HEK293 (cell line): Measurements from ENCODE around the gene STK38.

Experiments
- CTCF ChIA-PET: fragments of 350-600 bp; formaldehyde crosslinking; extraction: SDS; loops from one replicate; lab custom pipeline; 2021; ENCODE audit warnings: antibody characterized with exemption; lab: Yijun Ruan, JAX
- POLR2A ChIA-PET: fragments of 300-600 bp; formaldehyde crosslinking; extraction: SDS; loops from one replicate; lab custom pipeline; 2020; ENCODE audit warnings: antibody characterized with exemption, inconsistent platforms; lab: Yijun Ruan, JAX
- H3K27ac ChIP-seq: fragments of 200-500 bp; sonication (Bioruptor generic); 2 replicates; pipeline ENCODE4 v1.5.1; 2014; ENCODE audit warnings: low read depth, low read length, control low read depth, inconsistent platforms; ENCODE audit errors: extremely low read depth
- H3K36me3 ChIP-seq, 2 experiments: fragments of 200-500 bp in 1 of 2; sonication (Bioruptor generic) in 1 of 2; 1 replicate in 1 of 2; 2 replicates in 1 of 2; pipeline ENCODE4 v1.5.1; 2014 to 2017; ENCODE audit warnings: inconsistent platforms in 2 of 2, low read length in 2 of 2; ENCODE audit not compliant: control insufficient read depth in 2 of 2, insufficient read depth in 1 of 2
- H3K4me1 ChIP-seq: fragments of 200-500 bp; sonication (Bioruptor generic); 2 replicates; pipeline ENCODE4 v1.5.1; 2014; ENCODE audit warnings: mild to moderate bottlenecking, low read length, inconsistent platforms; ENCODE audit not compliant: control insufficient read depth, insufficient read depth
- H3K4me3 ChIP-seq: 2 replicates; pipeline ENCODE4 v1.5.1; 2011; ENCODE audit warnings: low read depth, mild to moderate bottlenecking, control low read depth, low read length, moderate library complexity
- H3K9me3 ChIP-seq: fragments of 200-500 bp; sonication (Bioruptor generic); 2 replicates; pipeline ENCODE4 v1.5.1; 2014; ENCODE audit warnings: low read depth, low read length, inconsistent platforms; ENCODE audit not compliant: control insufficient read depth, insufficient read depth
- BCL11A ChIP-seq: fragments of 450-650 bp; formaldehyde crosslinking; IDR thresholded peaks from 2 replicates; pipeline ENCODE4 v1.5.1; 2016; ENCODE audit warnings: low read depth, missing biosample characterization, missing genetic modification characterization
- BCL11B ChIP-seq: fragments of 450-650 bp; formaldehyde crosslinking; IDR thresholded peaks from 2 replicates; pipeline ENCODE4 v1.5.1; 2016; ENCODE audit warnings: low read depth, missing biosample characterization, missing genetic modification characterization
- REPIN1 ChIP-seq: fragments of 450-650 bp; formaldehyde crosslinking; IDR thresholded peaks from 2 replicates; pipeline ENCODE4 v1.5.1; 2017; ENCODE audit warnings: missing biosample characterization, missing genetic modification characterization, low read depth
- REST ChIP-seq: fragments of 450-650 bp; formaldehyde crosslinking; IDR thresholded peaks from 2 replicates; pipeline ENCODE4 v1.5.1; 2016; ENCODE audit warnings: missing biosample characterization, missing genetic modification characterization
- SCRT1 ChIP-seq: fragments of 450-650 bp; formaldehyde crosslinking; IDR thresholded peaks from 2 replicates; pipeline ENCODE4 v1.5.1; 2016; ENCODE audit warnings: missing biosample characterization, missing genetic modification characterization, borderline replicate concordance
- SCRT2 ChIP-seq: fragments of 450-650 bp; formaldehyde crosslinking; IDR thresholded peaks from 2 replicates; pipeline ENCODE4 v1.5.1; 2016; ENCODE audit warnings: missing biosample characterization, missing genetic modification characterization
- SP3 ChIP-seq: fragments of 450-650 bp; formaldehyde crosslinking; IDR thresholded peaks from 2 replicates; pipeline ENCODE4 v1.5.1; 2016; ENCODE audit warnings: missing biosample characterization, missing genetic modification characterization
- TCF7L2 ChIP-seq: IDR thresholded peaks from 2 replicates; pipeline ENCODE4 v1.6.1; 2011; ENCODE audit warnings: low read depth, mild to moderate bottlenecking, inconsistent platforms, low read length, moderate library complexity, borderline replicate concordance
- ZBTB17 ChIP-seq: fragments of 450-650 bp; formaldehyde crosslinking; IDR thresholded peaks from 2 replicates; pipeline ENCODE4 v1.5.1; 2016; ENCODE audit warnings: missing biosample characterization, missing genetic modification characterization
- ZBTB20 ChIP-seq: fragments of 450-650 bp; formaldehyde crosslinking; IDR thresholded peaks from 2 replicates; pipeline ENCODE4 v1.5.1; 2016; ENCODE audit warnings: missing biosample characterization, missing genetic modification characterization
- ZNF248 ChIP-seq: fragments of 450-650 bp; formaldehyde crosslinking; IDR thresholded peaks from 2 replicates; pipeline ENCODE4 v1.5.1; 2017; ENCODE audit warnings: missing biosample characterization, missing genetic modification characterization
- ZNF37A ChIP-seq: fragments of 450-650 bp; IDR thresholded peaks from 2 replicates; pipeline ENCODE4 v1.5.1; 2018; ENCODE audit warnings: missing biosample characterization, missing genetic modification characterization
- ZNF600 ChIP-seq: fragments of 450-650 bp; formaldehyde crosslinking; IDR thresholded peaks from 2 replicates; pipeline ENCODE4 v1.5.1; 2016; ENCODE audit warnings: missing biosample characterization, missing genetic modification characterization
- ZNF660 ChIP-seq: fragments of 450-650 bp; IDR thresholded peaks from 2 replicates; pipeline ENCODE4 v1.5.1; 2018; ENCODE audit warnings: missing biosample characterization, mild to moderate bottlenecking, missing genetic modification characterization
- ZNF791 ChIP-seq: fragments of 450-650 bp; formaldehyde crosslinking; IDR thresholded peaks from 2 replicates; pipeline ENCODE4 v1.5.1; 2016; ENCODE audit warnings: missing biosample characterization, missing genetic modification characterization
- ZNF792 ChIP-seq: fragments of 450-650 bp; formaldehyde crosslinking; IDR thresholded peaks from 2 replicates; pipeline ENCODE4 v1.5.1; 2016; ENCODE audit warnings: missing biosample characterization, missing genetic modification characterization
- ZNF830 ChIP-seq: fragments of 450-650 bp; IDR thresholded peaks from 2 replicates; pipeline ENCODE4 v1.5.0; 2018; ENCODE audit warnings: missing biosample characterization, missing genetic modification characterization, low read depth, mild to moderate bottlenecking, moderate library complexity
- TF ChIP-seq, protein P1 (sequence below): fragments of 450-650 bp; formaldehyde crosslinking; IDR thresholded peaks from 2 replicates; pipeline ENCODE4 v1.5.1; 2017; ENCODE audit warnings: missing biosample characterization, missing genetic modification characterization
- TF ChIP-seq, protein P2 (sequence below): fragments of 450-650 bp; formaldehyde crosslinking; IDR thresholded peaks from 2 replicates; pipeline ENCODE4 v1.5.1; 2016; ENCODE audit warnings: missing biosample characterization, missing genetic modification characterization
- TF ChIP-seq, protein P3 (sequence below): fragments of 450-650 bp; formaldehyde crosslinking; IDR thresholded peaks from 2 replicates; pipeline ENCODE4 v1.5.1; 2016; ENCODE audit warnings: missing biosample characterization, missing genetic modification characterization

Gene STK38

GRCh38 chr6:36492621-36493020 is 54.7 kb downstream of the STK38 start (continued):
- TF ChIP-seq SP3 (tag by site-specific recombination), result no peak
- no peak for TF ChIP-seq ZNF600
- TF ChIP-seq ZNF37A (tag by site-specific recombination), result no peak
- no peak for TF ChIP-seq ZNF792 (tag by site-specific recombination)
- TF ChIP-seq TCF7L2, result no peak
- TF ChIP-seq ZNF248 (tag by site-specific recombination), result no peak
- TF ChIP-seq ZNF830 (tag by site-specific recombination), result no peak
- no peak for TF ChIP-seq BCL11A (tag by site-specific recombination)
- TF ChIP-seq REPIN1, result no peak
- TF ChIP-seq, protein P1, sequence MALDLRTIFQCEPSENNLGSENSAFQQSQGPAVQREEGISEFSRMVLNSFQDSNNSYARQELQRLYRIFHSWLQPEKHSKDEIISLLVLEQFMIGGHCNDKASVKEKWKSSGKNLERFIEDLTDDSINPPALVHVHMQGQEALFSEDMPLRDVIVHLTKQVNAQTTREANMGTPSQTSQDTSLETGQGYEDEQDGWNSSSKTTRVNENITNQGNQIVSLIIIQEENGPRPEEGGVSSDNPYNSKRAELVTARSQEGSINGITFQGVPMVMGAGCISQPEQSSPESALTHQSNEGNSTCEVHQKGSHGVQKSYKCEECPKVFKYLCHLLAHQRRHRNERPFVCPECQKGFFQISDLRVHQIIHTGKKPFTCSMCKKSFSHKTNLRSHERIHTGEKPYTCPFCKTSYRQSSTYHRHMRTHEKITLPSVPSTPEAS, result no peak
- no peak for TF ChIP-seq BCL11B (tag by site-specific recombination)
- TF ChIP-seq ZNF660 (tag by site-specific recombination), result no peak

GRCh38 chr6:36492092-36492491 is 55.2 kb downstream of the STK38 start:
- no peak for TF ChIP-seq ZNF600
- TF ChIP-seq ZBTB20, result no peak
- TF ChIP-seq, protein P2, sequence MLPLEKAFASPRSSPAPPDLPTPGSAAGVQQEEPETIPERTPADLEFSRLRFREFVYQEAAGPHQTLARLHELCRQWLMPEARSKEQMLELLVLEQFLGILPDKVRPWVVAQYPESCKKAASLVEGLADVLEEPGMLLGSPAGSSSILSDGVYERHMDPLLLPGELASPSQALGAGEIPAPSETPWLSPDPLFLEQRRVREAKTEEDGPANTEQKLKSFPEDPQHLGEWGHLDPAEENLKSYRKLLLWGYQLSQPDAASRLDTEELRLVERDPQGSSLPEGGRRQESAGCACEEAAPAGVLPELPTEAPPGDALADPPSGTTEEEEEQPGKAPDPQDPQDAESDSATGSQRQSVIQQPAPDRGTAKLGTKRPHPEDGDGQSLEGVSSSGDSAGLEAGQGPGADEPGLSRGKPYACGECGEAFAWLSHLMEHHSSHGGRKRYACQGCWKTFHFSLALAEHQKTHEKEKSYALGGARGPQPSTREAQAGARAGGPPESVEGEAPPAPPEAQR (tag by site-specific recombination), result 0 out of 2 replicates have a peak, but pooled peaks have one; percentile 36
- peak; percentile 30; the same call in 1 of the 2 replicates for TF ChIP-seq ZBTB17 (tag by site-specific recombination)
- TF ChIP-seq, protein P3, sequence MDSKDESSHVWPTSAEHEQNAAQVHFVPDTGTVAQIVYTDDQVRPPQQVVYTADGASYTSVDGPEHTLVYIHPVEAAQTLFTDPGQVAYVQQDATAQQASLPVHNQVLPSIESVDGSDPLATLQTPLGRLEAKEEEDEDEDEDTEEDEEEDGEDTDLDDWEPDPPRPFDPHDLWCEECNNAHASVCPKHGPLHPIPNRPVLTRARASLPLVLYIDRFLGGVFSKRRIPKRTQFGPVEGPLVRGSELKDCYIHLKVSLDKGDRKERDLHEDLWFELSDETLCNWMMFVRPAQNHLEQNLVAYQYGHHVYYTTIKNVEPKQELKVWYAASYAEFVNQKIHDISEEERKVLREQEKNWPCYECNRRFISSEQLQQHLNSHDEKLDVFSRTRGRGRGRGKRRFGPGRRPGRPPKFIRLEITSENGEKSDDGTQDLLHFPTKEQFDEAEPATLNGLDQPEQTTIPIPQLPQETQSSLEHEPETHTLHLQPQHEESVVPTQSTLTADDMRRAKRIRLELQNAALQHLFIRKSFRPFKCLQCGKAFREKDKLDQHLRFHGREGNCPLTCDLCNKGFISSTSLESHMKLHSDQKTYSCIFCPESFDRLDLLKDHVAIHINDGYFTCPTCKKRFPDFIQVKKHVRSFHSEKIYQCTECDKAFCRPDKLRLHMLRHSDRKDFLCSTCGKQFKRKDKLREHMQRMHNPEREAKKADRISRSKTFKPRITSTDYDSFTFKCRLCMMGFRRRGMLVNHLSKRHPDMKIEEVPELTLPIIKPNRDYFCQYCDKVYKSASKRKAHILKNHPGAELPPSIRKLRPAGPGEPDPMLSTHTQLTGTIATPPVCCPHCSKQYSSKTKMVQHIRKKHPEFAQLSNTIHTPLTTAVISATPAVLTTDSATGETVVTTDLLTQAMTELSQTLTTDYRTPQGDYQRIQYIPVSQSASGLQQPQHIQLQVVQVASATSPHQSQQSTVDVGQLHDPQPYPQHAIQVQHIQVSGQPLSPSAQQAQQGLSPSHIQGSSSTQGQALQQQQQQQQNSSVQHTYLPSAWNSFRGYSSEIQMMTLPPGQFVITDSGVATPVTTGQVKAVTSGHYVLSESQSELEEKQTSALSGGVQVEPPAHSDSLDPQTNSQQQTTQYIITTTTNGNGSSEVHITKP, result peak; percentile 93
- Histone ChIP-seq H3K9me3 (no peaks in the 10 kb centered on the region), H3K27ac (no peak overlapping the region), H3K36me3 (peaks cover 16 to 66% of the 10 kb centered on the region in 2 experiments), H3K4me1 (no peaks in the 10 kb centered on the region), H3K4me3 (no peak overlapping the region)
- ChIA-PET CTCF (interaction anchor here (0.6 to 0.7 kb wide), 3 partner anchors 35 to 486 kb away, joined by 3 to 4 read pairs (median 3); no protein-coding TSS in a partner anchor), POLR2A (interaction anchor here (0.6 to 1.5 kb wide), 3 partner anchors 35 to 166 kb away, joined by 5 to 6 read pairs (median 5); no protein-coding TSS in a partner anchor)

GRCh38 chr6:36491378-36491965 is 55.8 kb downstream of the STK38 start:
- Histone ChIP-seq H3K4me3 (no peak overlapping the region), H3K27ac (no peak overlapping the region), H3K4me1 (no peaks in the 10 kb centered on the region), H3K9me3 (no peaks in the 10 kb centered on the region), H3K36me3 (peaks cover 16 to 66% of the 10 kb centered on the region in 2 experiments)
- ChIA-PET POLR2A (no interaction called here), CTCF (interaction anchor here (0.7 kb wide), 1 partner anchor 35 kb away, joined by 4 read pairs; no protein-coding TSS in a partner anchor)
- TF ChIP-seq SCRT2 (tag by site-specific recombination), result peak; percentile 97
- TF ChIP-seq ZNF791, result no peak
- peak; percentile 92 for TF ChIP-seq REST (tag by site-specific recombination)
- TF ChIP-seq SCRT1 (tag by site-specific recombination), result peak; percentile 80
